Neural cell (in vitro differentiated cells): ENCODE results near the gene SECTM1.

Source experiments
- EP300 ChIP-seq: fragments of 450-650 bp; conservative IDR thresholded peaks from 2 replicates; pipeline ENCODE4 v1.6.1; 2014; ENCODE audit warnings: antibody characterized with exemption, mild to moderate bottlenecking, moderate library complexity; ENCODE audit not compliant: poor library complexity, severe bottlenecking
- EZH2 ChIP-seq: fragments of 200-600, 300-800 bp; shearing (Covaris generic), sonication (generic); IDR thresholded peaks from 2 replicates; pipeline ENCODE4 v1.6.1; 2014; ENCODE audit warnings: antibody characterized with exemption, low read length, borderline replicate concordance, mild to moderate bottlenecking; ENCODE audit not compliant: insufficient read depth, poor library complexity, severe bottlenecking
- MXI1 ChIP-seq: fragments of 450-650 bp; conservative IDR thresholded peaks from 2 replicates; pipeline ENCODE4 v1.6.1; 2014; ENCODE audit warnings: antibody characterized with exemption, mild to moderate bottlenecking; ENCODE audit not compliant: poor library complexity, severe bottlenecking
- POLR2AphosphoS5 ChIP-seq: IDR thresholded peaks from 2 replicates; pipeline ENCODE4 v1.6.1; 2012
- TF ChIP-seq, protein P1 (sequence below): fragments of 450-650 bp; IDR thresholded peaks from 2 replicates; pipeline ENCODE4 v1.5.1; 2014; ENCODE audit warnings: antibody characterized with exemption, mild to moderate bottlenecking, moderate library complexity; ENCODE audit not compliant: poor library complexity, severe bottlenecking
- TF ChIP-seq, protein P2 (sequence below): IDR thresholded peaks from 2 replicates; pipeline ENCODE4 v1.6.1; 2012; ENCODE audit warnings: borderline replicate concordance

DNA sequence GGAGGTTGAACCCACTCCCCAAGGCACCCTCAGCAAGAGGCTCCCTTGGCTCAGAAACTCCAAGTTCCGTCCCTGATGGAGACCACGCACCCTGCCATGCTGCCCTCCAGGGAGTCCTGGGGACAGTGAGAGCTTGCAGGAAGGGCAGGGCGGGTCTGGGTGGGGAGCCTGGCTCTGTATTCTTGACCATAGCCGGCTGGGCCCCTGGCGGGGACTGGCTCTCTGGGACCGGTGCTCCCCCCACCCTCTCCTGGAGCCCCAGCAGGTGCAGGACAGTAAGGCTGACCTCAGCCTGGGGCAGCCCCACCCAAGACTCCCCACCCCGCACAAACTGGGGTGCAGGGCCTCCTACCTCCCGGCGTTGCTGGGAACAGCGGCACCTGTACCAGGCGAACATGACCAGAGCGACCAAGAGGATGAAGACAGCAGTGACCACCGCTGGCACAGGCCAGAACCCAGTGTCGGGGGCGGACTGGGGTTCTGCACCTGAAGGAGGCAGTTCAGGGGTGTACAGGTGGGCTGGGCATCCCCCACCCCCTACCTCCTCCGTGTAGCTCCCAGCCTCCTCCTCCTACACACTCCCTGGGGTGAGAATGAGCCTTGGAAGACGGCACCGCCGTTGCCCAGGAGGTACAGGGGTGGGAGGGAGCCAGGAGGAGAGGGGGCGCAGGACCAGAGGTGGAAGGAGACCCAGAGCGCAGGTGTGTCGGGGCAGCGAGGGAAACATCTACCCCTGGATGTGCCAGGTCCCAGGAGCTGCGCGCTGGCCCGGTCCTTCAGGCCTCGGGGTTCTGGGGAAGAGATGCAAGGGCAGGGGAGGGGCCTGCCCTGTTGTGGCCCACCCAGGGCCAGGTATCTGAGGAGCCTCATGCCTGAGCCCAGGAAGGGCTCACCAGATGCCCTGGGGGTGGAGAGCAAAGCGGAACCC is 10.8 kb downstream of the SECTM1 start:
- TF ChIP-seq, protein P1, sequence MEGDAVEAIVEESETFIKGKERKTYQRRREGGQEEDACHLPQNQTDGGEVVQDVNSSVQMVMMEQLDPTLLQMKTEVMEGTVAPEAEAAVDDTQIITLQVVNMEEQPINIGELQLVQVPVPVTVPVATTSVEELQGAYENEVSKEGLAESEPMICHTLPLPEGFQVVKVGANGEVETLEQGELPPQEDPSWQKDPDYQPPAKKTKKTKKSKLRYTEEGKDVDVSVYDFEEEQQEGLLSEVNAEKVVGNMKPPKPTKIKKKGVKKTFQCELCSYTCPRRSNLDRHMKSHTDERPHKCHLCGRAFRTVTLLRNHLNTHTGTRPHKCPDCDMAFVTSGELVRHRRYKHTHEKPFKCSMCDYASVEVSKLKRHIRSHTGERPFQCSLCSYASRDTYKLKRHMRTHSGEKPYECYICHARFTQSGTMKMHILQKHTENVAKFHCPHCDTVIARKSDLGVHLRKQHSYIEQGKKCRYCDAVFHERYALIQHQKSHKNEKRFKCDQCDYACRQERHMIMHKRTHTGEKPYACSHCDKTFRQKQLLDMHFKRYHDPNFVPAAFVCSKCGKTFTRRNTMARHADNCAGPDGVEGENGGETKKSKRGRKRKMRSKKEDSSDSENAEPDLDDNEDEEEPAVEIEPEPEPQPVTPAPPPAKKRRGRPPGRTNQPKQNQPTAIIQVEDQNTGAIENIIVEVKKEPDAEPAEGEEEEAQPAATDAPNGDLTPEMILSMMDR = no peak
- TF ChIP-seq EP300 = no peak
- TF ChIP-seq, protein P2, sequence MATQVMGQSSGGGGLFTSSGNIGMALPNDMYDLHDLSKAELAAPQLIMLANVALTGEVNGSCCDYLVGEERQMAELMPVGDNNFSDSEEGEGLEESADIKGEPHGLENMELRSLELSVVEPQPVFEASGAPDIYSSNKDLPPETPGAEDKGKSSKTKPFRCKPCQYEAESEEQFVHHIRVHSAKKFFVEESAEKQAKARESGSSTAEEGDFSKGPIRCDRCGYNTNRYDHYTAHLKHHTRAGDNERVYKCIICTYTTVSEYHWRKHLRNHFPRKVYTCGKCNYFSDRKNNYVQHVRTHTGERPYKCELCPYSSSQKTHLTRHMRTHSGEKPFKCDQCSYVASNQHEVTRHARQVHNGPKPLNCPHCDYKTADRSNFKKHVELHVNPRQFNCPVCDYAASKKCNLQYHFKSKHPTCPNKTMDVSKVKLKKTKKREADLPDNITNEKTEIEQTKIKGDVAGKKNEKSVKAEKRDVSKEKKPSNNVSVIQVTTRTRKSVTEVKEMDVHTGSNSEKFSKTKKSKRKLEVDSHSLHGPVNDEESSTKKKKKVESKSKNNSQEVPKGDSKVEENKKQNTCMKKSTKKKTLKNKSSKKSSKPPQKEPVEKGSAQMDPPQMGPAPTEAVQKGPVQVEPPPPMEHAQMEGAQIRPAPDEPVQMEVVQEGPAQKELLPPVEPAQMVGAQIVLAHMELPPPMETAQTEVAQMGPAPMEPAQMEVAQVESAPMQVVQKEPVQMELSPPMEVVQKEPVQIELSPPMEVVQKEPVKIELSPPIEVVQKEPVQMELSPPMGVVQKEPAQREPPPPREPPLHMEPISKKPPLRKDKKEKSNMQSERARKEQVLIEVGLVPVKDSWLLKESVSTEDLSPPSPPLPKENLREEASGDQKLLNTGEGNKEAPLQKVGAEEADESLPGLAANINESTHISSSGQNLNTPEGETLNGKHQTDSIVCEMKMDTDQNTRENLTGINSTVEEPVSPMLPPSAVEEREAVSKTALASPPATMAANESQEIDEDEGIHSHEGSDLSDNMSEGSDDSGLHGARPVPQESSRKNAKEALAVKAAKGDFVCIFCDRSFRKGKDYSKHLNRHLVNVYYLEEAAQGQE = no peak
- TF ChIP-seq MXI1 = no peak
- TF ChIP-seq POLR2AphosphoS5 = no peak
- no peak for TF ChIP-seq EZH2
